Posterior cingulate gyrus (tissue), 11 donors: ENCODE data around the gene ATPAF1.
A peak's percentile ranks its signal among the peaks of the same experiment; 100 is the strongest.

Source experiments
- DNase-seq, 10 donors: peaks; one replicate each; pipeline versions ENCODE4 v3.0.0 to v3.0.0-alpha.2; 2020 to 2021; ENCODE audit warnings: mixed read lengths in 3 of 10
- intact Hi-C: fragments of 100-400 bp; cut with DNase I; formaldehyde crosslinking; loops from one replicate; pipeline ENCODE4 v1.15.1; 2023

The ATPAF1 gene

DNA sequence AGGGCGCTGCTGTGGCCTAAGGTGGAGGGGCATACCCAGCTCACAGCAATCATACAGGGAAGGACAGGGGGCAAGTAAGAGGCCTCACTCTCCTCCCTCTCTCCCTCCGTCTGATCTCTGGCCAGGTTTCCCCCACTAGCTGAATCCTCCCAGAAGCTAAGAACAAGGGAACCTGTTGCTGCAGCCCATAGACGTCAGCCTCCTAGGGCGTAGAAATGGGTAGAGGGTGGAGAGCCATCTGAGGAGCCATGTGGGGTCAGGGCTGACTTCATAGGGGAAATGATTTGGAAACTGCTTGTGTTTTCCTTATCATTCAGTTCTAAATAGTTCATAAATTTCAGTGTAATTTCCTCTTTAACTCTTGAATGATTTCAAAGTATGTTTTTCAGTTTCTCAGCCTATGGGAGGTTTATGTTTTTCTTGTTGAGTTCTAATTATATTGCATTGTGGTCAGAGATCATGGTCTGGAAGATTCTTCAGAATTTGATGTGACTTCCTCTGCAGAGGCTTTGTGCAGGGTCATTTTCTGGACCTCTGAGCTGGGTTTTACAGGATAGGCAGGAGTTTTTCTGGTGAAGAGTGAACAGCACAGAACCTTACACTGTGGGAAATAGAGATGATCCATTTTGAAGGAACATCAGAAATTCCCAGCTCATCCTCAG, 49.3 kb downstream of the ATPAF1 start:
- intact Hi-C loops = loop anchor here (5.0 kb wide), 1 partner anchor 103 kb away; no protein-coding TSS in a partner anchor
- DNase-seq = no peak

DNA sequence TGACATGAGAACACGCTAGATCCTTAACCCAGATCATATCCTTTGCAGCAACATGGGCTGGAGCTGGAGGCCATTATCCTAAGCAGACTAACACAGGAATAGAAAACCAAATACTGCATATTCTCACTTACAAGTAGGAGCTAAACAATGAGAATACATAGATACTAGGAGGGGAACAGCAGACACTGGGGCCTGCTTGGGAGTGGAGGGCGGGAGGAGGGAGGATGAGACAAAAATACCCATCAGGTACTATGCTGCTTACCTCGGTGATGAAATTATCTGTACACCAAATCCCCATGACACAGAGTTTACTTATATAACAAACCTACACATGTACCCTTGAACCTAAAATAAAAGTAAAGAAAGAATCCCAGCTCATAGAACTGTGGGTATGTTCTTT, 50.3 kb downstream of the ATPAF1 start:
- intact Hi-C loops = loop anchor here (5.0 kb wide), 1 partner anchor 104 kb away; no protein-coding TSS in a partner anchor
- no peak for DNase-seq

DNA sequence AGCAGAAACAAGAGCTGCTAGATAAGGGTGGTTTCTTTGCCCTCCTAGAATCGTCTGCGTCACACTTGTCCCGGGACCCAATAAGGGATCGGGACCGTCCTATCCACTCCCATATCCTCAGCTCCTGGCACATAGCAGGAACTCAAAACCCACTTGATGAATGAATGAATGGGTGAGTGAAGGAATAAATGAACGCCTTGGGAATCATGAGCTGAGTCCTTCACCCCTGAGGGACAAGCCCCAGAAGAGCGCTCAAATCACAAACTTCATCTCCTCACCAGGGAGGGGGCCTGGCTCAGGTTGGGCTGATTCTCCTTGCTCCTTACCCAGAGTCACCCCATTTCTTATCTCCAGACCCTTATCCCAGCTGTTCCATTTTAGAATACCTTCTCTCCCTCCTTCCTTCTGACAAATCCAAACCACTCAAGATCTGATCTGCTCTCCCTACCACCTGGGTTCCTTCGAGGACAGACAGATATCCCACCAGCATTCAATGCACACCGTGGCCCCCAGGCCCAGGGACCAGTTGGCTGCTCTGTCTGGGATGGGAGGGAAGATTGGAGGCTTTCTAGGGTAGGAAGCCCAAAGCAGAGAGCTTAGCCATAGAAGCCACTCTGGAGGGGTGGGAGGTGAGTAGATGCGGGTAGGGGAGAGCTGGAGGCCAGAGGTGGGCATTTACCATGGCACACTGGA, 50.9 kb downstream of the ATPAF1 start:
- DNase-seq = no peak
- intact Hi-C loops = loop anchor here (5.0 kb wide), 1 partner anchor 105 kb away; no protein-coding TSS in a partner anchor

GRCh38 chr1:46616277-46617107, 51.7 kb downstream of the ATPAF1 start, which contains the start of gene MOB3C:
Gene MOB3C (minus strand): TSS chr1:46616811. CDS start chr1:46613321, 3,490 bp downstream.
- peak; percentile 49 to 95 (median 67) for DNase-seq
- intact Hi-C loops = loop anchor here (5.0 kb wide), 1 partner anchor 106 kb away; no protein-coding TSS in a partner anchor

GRCh38 chr1:46615735-46616134, 52.4 kb downstream of the ATPAF1 start:
- no peak for DNase-seq
- intact Hi-C loops = loop anchor here (5.0 kb wide), 1 partner anchor 107 kb away; no protein-coding TSS in a partner anchor

- DNase-seq = peak in 1 of 10 donors; percentile 12
- intact Hi-C loops = loop anchor here (5.0 kb wide), 1 partner anchor 107 kb away; no protein-coding TSS in a partner anchor
These were observed 53.1 kb downstream of the ATPAF1 start for GRCh38 chr1:46615088-46615487.

- peak in 1 of 10 donors; percentile 1 for DNase-seq
- intact Hi-C loops = no loop called here
These were observed 53.6 kb downstream of the ATPAF1 start for GRCh38 chr1:46614604-46614984.

DNA sequence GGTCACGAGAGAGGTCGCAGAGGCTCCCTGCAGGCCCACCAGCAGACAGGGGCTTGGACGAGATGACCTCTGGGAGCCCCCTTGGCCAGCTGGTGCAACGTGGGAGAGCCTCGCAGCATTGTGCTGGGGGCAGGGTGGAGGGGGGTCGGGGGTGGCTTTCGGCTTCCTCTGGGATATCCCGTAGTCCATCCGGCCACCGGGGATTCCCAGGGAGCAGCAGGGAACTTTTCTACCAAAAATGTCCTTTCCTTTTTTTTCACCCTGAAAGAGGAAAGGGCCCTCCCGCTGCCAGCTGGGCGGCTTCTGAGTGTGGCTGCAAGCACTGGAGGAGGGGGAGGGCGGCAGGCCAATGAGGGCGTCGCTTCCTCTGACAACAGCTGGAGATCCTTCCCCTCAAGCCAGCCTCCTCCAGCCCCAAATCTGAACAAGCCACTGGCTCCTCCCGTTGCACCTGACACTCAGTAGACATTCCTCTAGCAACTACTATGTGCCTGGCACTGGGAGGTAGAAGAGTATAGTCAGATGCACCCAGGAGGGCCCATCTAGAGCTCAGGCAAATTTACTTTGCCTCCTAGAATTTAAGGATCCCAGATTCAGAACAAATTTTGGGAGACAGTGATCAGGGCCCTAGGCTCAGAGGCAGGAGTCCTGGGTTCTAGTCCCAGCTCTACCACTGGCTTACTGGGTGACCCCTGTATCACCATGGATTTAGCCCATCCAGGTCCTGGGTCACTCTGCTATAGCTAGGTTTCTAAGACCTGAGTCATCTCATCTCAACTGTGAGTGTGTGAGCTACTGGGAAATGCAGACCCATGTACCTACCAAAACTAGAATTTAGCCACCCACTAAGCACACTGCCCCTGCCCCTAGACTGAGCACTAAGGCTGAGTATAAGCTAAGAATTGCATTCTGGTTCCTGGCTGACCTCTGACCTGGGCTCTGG, 54.2 kb downstream of the ATPAF1 start:
- intact Hi-C loops = no loop called here
- peak; percentile 39 to 95 (median 73) for DNase-seq

DNA sequence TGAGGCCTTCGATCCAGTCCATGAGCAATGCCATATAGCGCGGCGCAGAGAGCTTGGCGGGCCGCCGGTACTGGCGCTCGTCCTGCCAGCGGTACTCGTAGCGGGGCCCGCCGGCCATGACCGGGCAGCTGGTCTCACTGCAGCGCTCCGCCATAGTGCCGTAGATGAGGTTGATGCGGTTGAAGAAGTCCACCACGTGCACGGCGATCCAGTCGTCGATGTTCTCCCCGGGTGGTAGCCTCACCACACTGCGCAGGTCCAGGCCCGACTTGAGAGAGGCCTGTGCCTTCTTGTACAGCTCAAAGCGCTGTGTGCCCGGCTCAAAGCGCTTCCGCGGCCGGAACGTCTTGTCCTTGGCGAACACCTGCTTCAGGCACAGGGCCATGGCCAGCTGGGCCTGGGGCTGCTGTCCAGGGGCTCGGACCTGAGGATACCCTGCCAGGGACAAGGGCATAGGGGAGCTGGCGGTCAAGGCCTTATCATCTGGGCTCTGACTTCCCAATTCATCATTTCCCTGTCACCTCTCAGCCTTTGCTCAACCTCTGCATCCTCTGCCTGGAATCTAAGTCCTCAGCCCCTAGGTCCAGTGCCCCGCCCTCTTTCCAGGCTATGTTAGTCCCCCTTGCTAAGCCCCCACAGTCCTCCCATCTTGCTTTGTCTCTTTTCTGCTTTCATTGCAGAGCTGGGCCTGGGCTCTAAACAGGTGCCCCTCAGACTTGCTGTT, 55.1 kb downstream of the ATPAF1 start:
- DNase-seq = peak in 1 of 10 donors; percentile 75
- intact Hi-C loops = no loop called here

GRCh38 chr1:46611691-46612221, 56.4 kb downstream of the ATPAF1 start:
- intact Hi-C loops = no loop called here
- no peak for DNase-seq

- DNase-seq = peak in 2 of 10 donors; percentile 78 to 86
- intact Hi-C loops = loop anchor here (10.0 kb wide), 1 partner anchor 57 kb away; the partner anchor contains the start of gene ATPAF1
These were observed 60.6 kb downstream of the ATPAF1 start for GRCh38 chr1:46607345-46608130.

DNA sequence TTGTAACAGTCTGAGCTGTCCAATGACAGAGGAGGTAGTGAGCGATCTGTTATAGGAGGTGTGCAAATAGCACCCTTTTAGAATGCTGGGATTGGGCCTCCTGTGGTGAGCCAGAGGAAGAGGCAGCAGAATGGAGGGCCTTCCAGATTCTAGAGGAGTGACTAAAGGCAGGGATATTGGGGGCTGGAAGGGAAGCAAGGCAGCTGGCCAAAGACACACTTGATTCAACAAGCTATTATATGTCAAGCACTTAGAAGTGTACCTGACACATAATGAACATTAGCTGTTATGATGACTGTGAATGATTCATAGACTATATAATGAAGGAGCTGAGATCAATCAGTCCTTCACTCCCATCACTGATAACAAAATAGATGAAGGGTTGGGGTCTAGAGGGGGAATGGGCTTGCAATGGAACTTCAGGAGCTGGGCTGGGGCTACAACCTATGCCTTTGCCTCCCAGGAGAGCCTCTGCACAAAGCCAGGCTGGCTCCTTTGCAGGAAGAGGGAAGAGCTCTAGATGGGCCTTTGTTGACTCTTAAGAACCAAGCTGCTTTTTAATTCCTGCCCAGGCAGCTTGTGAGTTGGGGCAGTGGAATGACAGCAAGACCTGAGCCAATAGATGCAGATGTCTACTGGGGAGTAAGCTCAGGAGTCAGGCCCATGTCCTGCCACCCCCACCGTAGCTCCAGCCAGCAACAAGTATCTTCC, 61.8 kb downstream of the ATPAF1 start:
- peak in 1 of 10 donors; percentile 55 for DNase-seq
- intact Hi-C loops = loop anchor here (10.0 kb wide), 1 partner anchor 58 kb away; the partner anchor contains the start of gene ATPAF1

DNA sequence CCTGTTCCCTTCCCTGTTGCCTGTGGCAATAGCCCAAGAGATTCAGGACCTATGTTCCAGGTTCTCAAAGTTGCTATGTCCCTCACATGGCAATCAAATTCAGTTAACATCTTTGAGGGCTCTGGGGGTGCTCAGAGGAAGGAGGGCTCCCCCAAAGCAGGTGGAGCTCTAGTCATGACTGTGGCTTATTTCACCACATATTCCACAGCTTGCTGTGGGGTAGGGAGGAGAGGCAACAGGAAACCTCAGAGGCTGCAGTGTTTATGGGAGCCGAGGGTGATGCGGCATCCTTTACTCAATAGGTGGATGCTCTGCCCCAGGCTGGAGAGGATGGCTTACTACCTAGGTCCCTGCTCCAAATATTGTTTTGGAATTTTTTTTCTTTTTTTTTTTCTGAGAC, 62.9 kb downstream of the ATPAF1 start:
- no peak for DNase-seq
- intact Hi-C loops = loop anchor here (10.0 kb wide), 1 partner anchor 60 kb away; the partner anchor contains the start of gene ATPAF1

DNA sequence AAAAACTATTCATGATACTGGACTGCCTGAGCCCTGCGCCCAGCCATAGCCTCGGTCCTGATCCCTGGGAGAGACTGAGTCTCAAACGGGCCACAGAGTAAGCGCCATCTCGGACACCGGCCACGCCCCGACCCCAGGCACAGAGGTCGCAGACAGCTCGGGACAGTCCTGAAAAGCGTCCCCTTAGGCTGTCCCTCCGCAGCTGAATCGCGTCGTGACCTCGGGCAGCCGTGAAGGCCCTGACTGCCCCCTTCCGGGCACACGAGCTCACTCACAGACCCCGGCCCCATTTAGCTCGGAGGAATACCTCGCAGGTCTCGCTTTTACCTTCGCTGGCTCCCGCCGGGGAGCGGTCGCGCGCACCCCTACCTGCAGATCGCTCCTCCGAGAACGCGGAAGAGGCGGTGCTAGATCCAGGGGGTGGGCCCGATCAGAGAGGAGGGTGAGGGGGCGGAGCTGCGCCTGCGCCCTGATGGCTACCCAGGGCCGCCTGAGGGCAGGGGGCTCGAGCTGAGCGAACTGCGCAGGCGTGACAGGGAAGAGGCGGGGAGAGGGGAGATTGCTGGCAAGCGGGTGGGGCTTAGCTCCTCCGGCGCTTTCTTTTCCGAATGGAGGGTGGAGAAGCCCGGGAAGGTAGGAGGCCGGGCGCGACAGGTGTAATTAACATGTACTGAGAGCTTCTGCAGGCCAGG, 64.2 kb downstream of the ATPAF1 start, which contains the start of gene MKNK1:
Gene MKNK1 (minus strand): TSS at position 411 of the 692 bp plus-strand sequence. CDS start 20,941 bp downstream, outside the sequence.
- peak; percentile 76 to 99 (median 93) for DNase-seq
- intact Hi-C loops = loop anchor here (10.0 kb wide), 1 partner anchor 61 kb away; the partner anchor contains the start of gene ATPAF1

DNA sequence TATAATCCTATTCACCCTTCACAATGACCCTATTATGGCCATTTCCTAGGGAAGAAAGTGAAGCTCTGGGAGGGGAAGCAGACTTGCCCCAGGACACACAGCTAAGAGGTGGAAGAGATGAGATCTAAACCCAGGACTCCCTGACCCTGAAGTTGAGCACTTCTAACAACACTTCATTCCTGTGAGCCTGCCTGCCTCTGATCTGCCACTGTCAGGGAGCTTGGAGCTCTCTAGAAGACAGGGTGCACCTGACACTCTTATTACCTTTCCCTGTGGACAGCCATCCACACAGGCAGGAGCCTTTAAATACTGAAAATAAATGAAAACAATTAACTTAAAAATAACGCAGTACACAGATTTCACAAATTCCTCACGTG, 64.7 kb downstream of the ATPAF1 start:
- intact Hi-C loops = loop anchor here (10.0 kb wide), 1 partner anchor 61 kb away; the partner anchor contains the start of gene ATPAF1
- DNase-seq = peak in 1 of 10 donors; percentile 47
